AG08395 (cell line): ENCODE measurements around the gene TEC.
"Not testable (repeated sequence)": the region's sequence is repeated elsewhere in the genome, so short reads cannot be mapped to it uniquely, and the experiment has no call there.

Experiments used
- DNase-seq: peaks from one replicate; pipeline ENCODE4 v3.0.0; 2012; ENCODE audit warnings: mixed read lengths, low spot score

The TEC gene

GRCh38 chr4:48242511-48243195, 27.0 kb downstream of the TEC start:
- DNase-seq, result no peak

DNA sequence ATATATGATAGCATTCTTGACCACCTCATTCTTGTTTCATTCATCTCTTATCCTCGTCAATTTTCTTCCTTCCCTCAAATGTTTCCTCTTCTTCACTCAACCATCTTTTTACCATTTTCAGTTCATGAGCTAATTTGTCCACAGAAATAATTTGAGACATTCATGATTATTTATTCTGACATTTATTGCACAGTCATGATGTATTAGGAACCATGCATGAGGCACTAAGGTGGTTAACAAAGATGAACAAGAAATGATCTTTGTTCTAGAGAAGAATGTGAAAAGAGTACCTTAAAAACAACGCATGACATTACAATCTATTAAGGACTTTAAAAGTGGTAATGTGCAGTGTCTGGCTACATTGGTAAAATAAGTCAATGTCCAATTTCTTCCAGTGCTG, 27.9 kb downstream of the TEC start:
- no peak for DNase-seq

DNA sequence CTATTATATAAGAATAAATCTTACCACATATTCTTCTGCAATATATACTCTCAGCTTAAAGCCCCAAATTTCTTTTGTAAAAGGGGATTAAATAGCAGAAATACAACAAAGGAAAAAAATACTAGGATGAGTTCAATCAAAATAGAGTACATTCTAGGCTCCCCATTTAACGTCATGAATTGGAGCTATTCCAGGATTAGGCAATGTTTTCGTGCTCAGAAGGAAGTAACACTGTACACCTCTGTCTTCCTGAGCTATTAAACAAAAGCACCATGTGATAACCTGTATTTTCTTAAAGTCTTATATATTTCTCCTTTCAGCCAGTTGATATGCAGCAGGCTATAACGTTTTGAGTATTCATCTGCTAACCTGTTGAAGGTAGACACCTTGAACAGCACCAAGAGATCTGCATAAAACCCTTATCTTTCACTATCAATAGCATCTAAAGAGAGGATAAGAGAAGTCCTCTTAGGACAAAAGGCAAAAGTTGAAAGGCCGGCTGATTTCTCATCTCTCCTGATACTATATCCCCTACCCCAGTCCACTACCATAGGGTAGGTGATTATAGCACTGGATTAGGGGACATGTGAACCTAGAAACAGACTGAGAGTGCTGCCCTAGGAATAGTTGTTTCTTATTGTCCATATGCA, 31.5 kb downstream of the TEC start:
- no peak for DNase-seq

DNA sequence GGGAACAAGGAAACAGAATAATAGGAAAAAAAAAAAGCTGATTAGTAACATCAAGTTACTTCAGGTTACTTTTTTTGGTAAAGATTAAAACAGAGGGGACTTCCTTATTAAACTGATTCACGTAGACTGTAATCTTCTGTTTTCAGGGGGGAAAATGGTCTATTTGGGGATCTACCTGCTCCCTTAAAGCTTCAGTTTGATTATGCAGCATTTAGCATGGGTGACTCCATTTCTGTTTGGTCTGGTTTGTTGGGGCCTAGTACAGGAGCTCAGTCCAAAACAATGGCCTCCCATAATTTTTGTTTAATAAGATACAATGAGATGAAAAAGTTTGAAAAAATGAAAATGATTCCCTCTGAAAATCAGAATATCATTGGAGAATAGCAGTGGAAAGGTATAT, 34.6 kb downstream of the TEC start:
- no peak for DNase-seq

DNA sequence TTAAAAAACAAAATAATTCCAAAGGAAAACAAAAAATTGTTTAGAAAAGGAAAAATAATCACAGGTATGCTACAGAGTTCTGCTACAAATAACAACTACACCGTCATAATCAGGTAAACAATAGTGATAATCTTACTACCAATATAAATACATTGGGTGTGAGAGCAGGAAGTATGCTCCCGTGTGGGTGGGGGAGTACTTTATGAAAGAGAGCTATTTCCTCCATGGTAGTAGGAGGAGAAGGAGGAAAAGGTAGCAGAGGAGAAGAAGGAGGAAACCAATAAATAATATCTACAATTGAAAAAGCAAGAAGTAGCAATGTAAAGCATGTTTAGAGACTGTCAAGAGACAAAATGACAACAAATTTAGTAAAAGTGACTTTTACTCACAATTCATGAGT, 35.1 kb downstream of the TEC start:
- no peak for DNase-seq

DNA sequence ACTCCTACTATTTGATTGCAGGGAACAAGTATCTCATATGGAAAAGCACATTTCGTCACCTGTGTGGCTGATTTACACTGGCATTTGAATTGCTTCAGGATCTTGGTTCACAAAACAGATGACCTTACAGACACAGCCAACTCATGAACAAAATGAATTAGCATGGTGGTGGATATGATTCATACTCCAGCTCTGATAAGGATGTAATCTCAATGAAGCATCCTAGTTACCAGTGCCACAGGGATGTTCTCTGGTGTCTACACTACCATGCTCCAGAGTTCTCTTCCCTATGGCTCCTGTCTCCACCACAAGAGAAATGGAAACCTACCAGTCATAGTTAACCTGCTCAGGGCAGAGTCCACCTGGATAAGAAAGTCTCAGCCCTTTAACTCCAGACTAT, 40.7 kb downstream of the TEC start:
- no peak for DNase-seq

DNA sequence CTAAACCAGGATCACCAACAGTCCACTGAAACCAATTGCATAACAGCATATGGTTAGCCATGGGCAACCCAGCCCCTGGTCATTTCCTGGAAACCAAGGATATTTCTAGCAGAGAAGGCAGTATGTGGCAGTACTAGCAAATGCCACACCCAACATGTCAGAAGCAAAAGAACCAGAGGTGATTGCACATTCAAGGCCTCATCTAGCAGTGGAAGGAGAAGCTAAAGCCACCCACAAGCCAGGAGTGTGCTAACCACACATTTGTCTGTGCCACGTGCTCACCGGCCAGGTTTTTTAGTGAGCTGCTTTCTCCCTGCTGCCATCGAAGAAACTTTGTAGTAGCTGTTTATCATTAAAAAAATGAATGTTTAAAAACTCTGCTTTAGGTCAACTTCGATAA, 42.0 kb downstream of the TEC start:
- DNase-seq, result no peak

DNA sequence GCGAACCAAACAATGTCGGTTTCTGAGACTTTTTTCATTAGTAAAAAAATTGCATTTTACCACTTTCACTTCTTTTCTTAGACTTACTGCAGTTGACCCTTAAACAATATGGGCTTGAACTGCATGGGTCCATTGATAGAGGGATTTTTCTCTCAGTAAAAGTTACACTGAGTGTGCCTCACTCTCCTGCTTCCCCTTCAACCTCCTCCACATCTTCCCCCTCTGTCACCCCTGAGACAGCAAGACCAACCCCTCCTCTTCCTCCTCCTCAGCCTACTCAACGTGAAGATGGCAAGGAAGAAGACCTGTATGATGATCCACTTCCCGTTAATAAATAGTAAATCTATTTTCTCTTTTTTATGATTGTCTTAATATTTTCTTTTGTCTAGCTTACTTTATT, 43.4 kb downstream of the TEC start:
- DNase-seq, result no peak

GRCh38 chr4:48225368-48226141, 44.1 kb downstream of the TEC start:
- no peak for DNase-seq

DNA sequence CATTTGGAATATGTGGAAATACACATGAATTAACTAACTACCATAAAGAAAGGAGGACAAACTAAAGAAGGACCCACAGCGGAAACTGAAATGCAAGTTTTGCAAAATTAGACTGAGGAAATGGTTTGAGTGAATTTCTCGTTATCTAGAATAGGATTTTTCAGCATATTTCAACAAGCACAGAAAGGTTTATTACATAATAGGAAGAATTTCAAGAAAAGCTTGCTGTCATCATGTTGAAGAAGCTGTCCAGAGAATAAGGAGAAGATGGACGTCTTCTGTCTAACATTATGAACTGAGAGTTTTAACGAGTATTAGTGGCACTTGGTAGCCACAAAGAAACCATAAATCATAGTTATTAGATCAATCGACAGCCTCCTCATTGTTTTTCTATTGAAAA, 45.0 kb downstream of the TEC start:
- no peak for DNase-seq

GRCh38 chr4:48223633-48224295, 45.9 kb downstream of the TEC start:
- DNase-seq, result no peak

GRCh38 chr4:48222491-48222890, 47.1 kb downstream of the TEC start:
- DNase-seq, result no peak

GRCh38 chr4:48219430-48219829, 50.2 kb downstream of the TEC start:
- DNase-seq, result not testable (repeated sequence)

DNA sequence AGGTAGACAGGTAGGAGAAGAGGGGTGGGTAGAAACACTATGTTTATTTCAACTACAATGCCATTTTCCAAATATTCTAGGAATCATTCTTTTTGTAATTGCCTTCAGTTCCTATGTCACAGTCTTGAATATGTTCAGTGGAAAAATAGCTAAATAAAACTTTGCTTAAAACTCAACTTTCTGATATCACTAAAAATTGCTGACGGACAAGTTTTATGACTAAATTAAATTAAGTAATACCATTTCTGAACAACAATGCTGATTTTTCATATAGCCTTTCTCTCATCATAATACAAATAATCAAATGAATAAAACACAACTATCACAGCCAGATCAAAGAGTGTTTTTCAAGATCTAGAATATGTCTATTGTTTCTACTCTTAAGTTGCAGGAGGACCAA, 53.1 kb downstream of the TEC start:
- DNase-seq, result no peak

GRCh38 chr4:48215977-48216376, 53.7 kb downstream of the TEC start:
- no peak for DNase-seq

DNA sequence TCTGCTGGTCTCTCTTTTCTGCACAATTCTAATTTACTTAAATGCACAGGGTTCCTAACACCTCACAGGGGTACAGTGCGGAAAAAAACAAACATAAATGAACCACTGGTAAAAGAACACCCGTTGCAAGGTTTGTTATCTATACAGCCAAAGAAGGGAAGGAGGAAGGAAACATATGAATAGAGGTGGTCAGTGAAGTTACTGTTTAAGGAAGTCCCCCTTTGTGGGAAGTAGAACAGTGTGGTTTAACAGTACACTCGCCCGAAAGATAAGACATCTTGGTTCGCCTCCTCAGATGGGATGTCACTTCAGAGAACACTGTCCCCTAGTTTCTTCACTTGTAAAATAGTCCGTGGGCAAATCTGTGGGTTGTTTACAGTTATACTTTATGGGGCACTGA, 57.5 kb downstream of the TEC start:
- DNase-seq, result no peak

- no peak for DNase-seq
These were observed 58.7 kb downstream of the TEC start for GRCh38 chr4:48210966-48211328.

DNA sequence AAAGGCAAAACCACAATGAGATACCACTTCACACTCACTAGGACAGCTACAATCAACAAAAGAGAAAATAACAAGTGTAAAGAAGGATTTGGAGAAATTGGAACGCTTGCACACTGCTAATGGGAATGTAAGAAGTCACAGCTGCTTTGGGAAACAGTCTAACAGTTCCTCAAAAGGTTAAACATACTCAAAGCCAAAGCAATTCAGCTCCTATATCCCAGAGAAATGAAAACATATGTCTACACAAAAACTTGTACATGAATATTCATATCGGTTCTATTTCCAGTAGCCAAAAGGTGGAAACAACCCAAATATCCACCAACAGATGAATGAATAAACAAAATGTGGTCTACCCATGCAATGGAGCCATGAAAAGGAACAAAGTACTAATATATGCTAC, 64.0 kb downstream of the TEC start:
- DNase-seq, result no peak

GRCh38 chr4:48205107-48205506, 64.5 kb downstream of the TEC start:
- no peak for DNase-seq

GRCh38 chr4:48203819-48204218, 65.8 kb downstream of the TEC start:
- no peak for DNase-seq

- DNase-seq, result no peak
These were observed 71.9 kb downstream of the TEC start for GRCh38 chr4:48197643-48198237.

- DNase-seq, result no peak
These were observed 72.7 kb downstream of the TEC start for GRCh38 chr4:48196758-48197504.
